CD4-positive, alpha-beta T cell treated with Interleukin-4 for 1 hour (primary cell): Measurements from ENCODE around the gene CHM.

Source experiments
- DNase-seq, 2 donors: peaks; one replicate each; pipeline ENCODE4 v3.0.0-alpha.2; 2020 to 2022

CHM gene

GRCh38 chrX:85903692-85904471, 143.5 kb downstream of the CHM start:
- DNase-seq, result no peak

- DNase-seq, result no peak
Observed at GRCh38 chrX:85897362-85898126, 149.8 kb downstream of the CHM start.

- DNase-seq, result no peak
Observed at GRCh38 chrX:85882601-85883000, 164.8 kb downstream of the CHM start.

GRCh38 chrX:85870585-85870984, 176.8 kb downstream of the CHM start:
- DNase-seq, result no peak

GRCh38 chrX:85865324-85865723, 182.0 kb downstream of the CHM start:
- no peak for DNase-seq

GRCh38 chrX:85859426-85859825, 187.9 kb downstream of the CHM start:
- no peak for DNase-seq

GRCh38 chrX:85851418-85851817, 195.9 kb downstream of the CHM start:
- peak in 1 of 2 donors; percentile 0 for DNase-seq

- DNase-seq, result no peak
Observed at GRCh38 chrX:85836868-85837267, 210.5 kb downstream of the CHM start.

- no peak for DNase-seq
Observed at GRCh38 chrX:85828771-85829170, 218.6 kb downstream of the CHM start.

- DNase-seq, result no peak
Observed at GRCh38 chrX:85815203-85815751, 232.1 kb downstream of the CHM start.
